ENCODE data around the gene DHRSX.

The DHRSX gene

DNA sequence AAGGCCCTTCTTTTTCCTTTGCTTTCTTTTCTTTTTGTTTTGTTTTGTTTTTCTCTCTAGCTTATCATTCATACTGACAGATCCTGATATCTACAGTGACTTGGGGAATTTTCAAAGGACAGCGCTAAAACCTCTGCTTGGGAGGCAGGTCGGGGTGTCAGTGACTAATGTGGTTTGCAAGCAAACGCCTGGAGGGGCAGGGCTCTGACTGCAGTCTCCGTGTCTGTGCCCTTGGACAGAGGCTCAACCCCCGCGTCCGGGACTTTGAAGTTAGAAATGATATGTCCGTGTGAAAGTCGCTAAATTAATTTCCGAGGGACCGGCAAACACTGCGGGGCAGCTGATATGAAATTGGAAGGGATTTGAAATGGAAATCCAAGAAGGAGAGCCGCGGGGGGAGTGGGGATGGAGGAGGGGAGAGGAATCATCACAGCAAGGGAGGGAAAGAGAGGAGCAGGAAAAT is 312.4 kb downstream of the DHRSX start:
- no peak overlapping the region for H3K4me3 ChIP-seq (ENCODE audit: low read depth, low read length)
- H3K4me1 ChIP-seq (ENCODE audit: control insufficient read depth, insufficient read depth, low read length) = no peaks in the 10 kb centered on the region
- no peaks in the 10 kb centered on the region for H3K36me3 ChIP-seq (ENCODE audit: control insufficient read depth in 2 of 2, insufficient read depth in 1 of 2, low read length in 2 of 2)
- H3K27ac ChIP-seq (ENCODE audit: extremely low read depth, low read depth, low read length) = no peak overlapping the region
- POLR2A ChIA-PET = no interaction called here
- H3K9me3 ChIP-seq (ENCODE audit: control insufficient read depth, insufficient read depth, low read depth, low read length) = no peaks in the 10 kb centered on the region
- CTCF ChIA-PET = no interaction called here
- TF ChIP-seq ZNF341 (tag by site-specific recombination; IDR thresholded peaks at IDR 0.05; ENCODE audit: low read depth) (no peak), ZNF132 (tag by site-specific recombination; IDR thresholded peaks at IDR 0.05; ENCODE audit: borderline replicate concordance) (no peak), ZNF664 (tag by site-specific recombination; IDR thresholded peaks at IDR 0.05) (no peak), ZNF623 (tag by site-specific recombination; IDR thresholded peaks at IDR 0.05) (no peak), ZEB2 (tag by site-specific recombination; IDR thresholded peaks at IDR 0.05) (no peak), OVOL3 (tag by site-specific recombination; IDR thresholded peaks at IDR 0.05) (no peak), SETDB1 (IDR thresholded peaks at IDR 0.05; ENCODE audit: insufficient read length, low read length) (no peak), SP2 (tag by site-specific recombination; IDR thresholded peaks at IDR 0.05) (no peak), ZNF558 (tag by site-specific recombination; IDR thresholded peaks at IDR 0.05) (no peak), ZNF776 (tag by site-specific recombination; IDR thresholded peaks at IDR 0.05; ENCODE audit: borderline replicate concordance) (no peak), RBAK (tag by site-specific recombination; IDR thresholded peaks at IDR 0.05) (no peak), GLI2 (tag by site-specific recombination; IDR thresholded peaks at IDR 0.05; ENCODE audit: borderline replicate concordance, low read depth) (no peak), ZNF335 (tag by site-specific recombination; conservative IDR thresholded peaks at IDR 0.05) (no peak), ZFHX2 (tag by site-specific recombination; conservative IDR thresholded peaks at IDR 0.05) (no peak)
- TF ChIP-seq, protein P1, sequence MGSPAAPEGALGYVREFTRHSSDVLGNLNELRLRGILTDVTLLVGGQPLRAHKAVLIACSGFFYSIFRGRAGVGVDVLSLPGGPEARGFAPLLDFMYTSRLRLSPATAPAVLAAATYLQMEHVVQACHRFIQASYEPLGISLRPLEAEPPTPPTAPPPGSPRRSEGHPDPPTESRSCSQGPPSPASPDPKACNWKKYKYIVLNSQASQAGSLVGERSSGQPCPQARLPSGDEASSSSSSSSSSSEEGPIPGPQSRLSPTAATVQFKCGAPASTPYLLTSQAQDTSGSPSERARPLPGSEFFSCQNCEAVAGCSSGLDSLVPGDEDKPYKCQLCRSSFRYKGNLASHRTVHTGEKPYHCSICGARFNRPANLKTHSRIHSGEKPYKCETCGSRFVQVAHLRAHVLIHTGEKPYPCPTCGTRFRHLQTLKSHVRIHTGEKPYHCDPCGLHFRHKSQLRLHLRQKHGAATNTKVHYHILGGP (tag by site-specific recombination; IDR thresholded peaks at IDR 0.05) = no peak
- TF ChIP-seq, protein P2, sequence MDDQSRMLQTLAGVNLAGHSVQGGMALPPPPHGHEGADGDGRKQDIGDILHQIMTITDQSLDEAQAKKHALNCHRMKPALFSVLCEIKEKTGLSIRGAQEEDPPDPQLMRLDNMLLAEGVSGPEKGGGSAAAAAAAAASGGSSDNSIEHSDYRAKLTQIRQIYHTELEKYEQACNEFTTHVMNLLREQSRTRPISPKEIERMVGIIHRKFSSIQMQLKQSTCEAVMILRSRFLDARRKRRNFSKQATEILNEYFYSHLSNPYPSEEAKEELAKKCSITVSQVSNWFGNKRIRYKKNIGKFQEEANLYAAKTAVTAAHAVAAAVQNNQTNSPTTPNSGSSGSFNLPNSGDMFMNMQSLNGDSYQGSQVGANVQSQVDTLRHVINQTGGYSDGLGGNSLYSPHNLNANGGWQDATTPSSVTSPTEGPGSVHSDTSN (CRISPR knock-in tag; IDR thresholded peaks at IDR 0.05) = no peak

DNA sequence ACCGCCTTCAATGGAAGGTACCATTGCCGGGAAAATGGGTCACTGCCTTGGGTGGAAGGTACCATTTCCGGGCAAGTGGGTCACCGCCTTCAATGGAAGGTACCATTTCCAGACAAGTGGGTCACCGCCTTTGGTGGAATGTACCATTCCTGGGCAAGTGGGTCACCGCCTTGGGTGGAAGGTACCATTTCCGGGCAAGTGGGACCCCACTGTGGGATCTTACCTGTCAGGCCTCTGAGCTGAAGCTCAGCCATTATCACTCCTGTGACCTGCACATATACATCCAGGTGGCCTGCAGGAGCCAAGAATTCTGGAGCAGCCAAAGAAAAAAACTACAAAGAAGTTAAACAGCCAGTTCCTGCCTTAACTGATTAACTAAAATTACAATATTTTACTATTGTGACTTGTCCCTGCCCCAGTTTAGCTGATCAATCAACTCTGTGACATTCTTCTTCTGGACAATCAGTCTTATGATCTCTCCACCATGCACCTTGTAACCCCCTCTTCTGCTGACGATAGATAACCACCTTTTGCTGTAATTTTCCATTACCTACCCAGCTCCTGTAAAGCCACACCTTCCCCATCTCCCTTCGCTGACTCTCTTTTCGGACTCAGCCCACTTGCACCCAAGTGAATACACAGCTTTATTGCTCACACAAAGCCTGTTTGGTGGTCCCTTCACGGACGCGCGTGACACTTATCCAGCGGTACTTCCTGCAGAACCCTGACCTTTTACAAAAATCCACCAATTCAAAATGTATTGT is 313.2 kb downstream of the DHRSX start:
- Histone ChIP-seq H3K36me3 (ENCODE audit: control insufficient read depth in 2 of 2, insufficient read depth in 1 of 2, low read length in 2 of 2) (no peaks in the 10 kb centered on the region), H3K9me3 (ENCODE audit: control insufficient read depth, insufficient read depth, low read depth, low read length) (no peaks in the 10 kb centered on the region), H3K27ac (ENCODE audit: extremely low read depth, low read depth, low read length) (no peak overlapping the region), H3K4me1 (ENCODE audit: control insufficient read depth, insufficient read depth, low read length) (no peaks in the 10 kb centered on the region), H3K4me3 (ENCODE audit: low read depth, low read length) (no peak overlapping the region)
- ChIA-PET CTCF (no interaction called here), POLR2A (no interaction called here)
- TF ChIP-seq ZNF133 (tag by site-specific recombination; IDR thresholded peaks at IDR 0.05) (no peak), ZNF433 (tag by site-specific recombination; IDR thresholded peaks at IDR 0.05; ENCODE audit: low read depth) (no peak), MYNN (tag by site-specific recombination; IDR thresholded peaks at IDR 0.05; ENCODE audit: borderline replicate concordance) (no peak), ZNF366 (tag by site-specific recombination; conservative IDR thresholded peaks at IDR 0.05) (no peak), ZNF600 (tag by site-specific recombination; IDR thresholded peaks at IDR 0.05) (no peak), ZNF138 (tag by site-specific recombination; IDR thresholded peaks at IDR 0.05; ENCODE audit: borderline replicate concordance) (no peak), ZBTB21 (tag by site-specific recombination; IDR thresholded peaks at IDR 0.05) (no peak), ZNF112 (tag by site-specific recombination; IDR thresholded peaks at IDR 0.05) (no peak), GFI1B (tag by site-specific recombination; IDR thresholded peaks at IDR 0.05) (no peak)
- TF ChIP-seq, protein P3, sequence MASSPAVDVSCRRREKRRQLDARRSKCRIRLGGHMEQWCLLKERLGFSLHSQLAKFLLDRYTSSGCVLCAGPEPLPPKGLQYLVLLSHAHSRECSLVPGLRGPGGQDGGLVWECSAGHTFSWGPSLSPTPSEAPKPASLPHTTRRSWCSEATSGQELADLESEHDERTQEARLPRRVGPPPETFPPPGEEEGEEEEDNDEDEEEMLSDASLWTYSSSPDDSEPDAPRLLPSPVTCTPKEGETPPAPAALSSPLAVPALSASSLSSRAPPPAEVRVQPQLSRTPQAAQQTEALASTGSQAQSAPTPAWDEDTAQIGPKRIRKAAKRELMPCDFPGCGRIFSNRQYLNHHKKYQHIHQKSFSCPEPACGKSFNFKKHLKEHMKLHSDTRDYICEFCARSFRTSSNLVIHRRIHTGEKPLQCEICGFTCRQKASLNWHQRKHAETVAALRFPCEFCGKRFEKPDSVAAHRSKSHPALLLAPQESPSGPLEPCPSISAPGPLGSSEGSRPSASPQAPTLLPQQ (tag by site-specific recombination; IDR thresholded peaks at IDR 0.05) = no peak
- TF ChIP-seq, protein P4, sequence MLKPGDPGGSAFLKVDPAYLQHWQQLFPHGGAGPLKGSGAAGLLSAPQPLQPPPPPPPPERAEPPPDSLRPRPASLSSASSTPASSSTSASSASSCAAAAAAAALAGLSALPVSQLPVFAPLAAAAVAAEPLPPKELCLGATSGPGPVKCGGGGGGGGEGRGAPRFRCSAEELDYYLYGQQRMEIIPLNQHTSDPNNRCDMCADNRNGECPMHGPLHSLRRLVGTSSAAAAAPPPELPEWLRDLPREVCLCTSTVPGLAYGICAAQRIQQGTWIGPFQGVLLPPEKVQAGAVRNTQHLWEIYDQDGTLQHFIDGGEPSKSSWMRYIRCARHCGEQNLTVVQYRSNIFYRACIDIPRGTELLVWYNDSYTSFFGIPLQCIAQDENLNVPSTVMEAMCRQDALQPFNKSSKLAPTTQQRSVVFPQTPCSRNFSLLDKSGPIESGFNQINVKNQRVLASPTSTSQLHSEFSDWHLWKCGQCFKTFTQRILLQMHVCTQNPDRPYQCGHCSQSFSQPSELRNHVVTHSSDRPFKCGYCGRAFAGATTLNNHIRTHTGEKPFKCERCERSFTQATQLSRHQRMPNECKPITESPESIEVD (tag by site-specific recombination; IDR thresholded peaks at IDR 0.05) = no peak
- TF ChIP-seq, protein P5, sequence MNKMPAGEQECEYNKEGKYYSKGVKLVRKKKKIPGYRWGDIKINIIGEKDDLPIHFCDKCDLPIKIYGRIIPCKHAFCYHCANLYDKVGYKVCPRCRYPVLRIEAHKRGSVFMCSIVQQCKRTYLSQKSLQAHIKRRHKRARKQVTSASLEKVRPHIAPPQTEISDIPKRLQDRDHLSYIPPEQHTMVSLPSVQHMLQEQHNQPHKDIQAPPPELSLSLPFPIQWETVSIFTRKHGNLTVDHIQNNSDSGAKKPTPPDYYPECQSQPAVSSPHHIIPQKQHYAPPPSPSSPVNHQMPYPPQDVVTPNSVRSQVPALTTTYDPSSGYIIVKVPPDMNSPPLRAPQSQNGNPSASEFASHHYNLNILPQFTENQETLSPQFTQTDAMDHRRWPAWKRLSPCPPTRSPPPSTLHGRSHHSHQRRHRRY (tag by site-specific recombination; IDR thresholded peaks at IDR 0.05) = no peak

Data from HEK293 (cell line).